ENCODE results near the gene VPS41. TPM values are rescaled to one million over a fixed set of nuclear protein-coding genes. Genes with fewer than 3 reads are reported as not detected.

VPS41 gene
- total and polyA plus RNA-seq, 10 of the 15 experiments (the other 5 are each of a cell fraction or from before 2014, with no cell fraction given): 15.3 to 63.2 (median 47.0) TPM

- WGBS (ENCODE audit: insufficient coverage, insufficient replicate concordance, low lambda C conversion rate, missing lambda C conversion rate): 96% methylated on average over 1 of the region's 1 CpG
- no peaks in the 10 kb centered on the region; a peak in 1 of 4 replicates for H3K36me3 ChIP-seq (ENCODE audit: control insufficient read depth in 2 of 2, insufficient read depth in 2 of 2, low read length in 1 of 2)
These were observed 25.3 kb downstream of the VPS41 start for GRCh38 chr7:38883706-38884105.

GRCh38 chr7:38881947-38882684 is 26.9 kb downstream of the VPS41 start:
- FAIRE-seq (no peak), DNase-seq (ENCODE audit: low read depth, low spot score) (no peak), ATAC-seq (no peak)
- TF ChIP-seq CBX5 (IDR thresholded peaks at IDR 0.05; ENCODE audit: low read depth) (no peak), RUNX3 (IDR thresholded peaks at IDR 0.05; ENCODE audit: low read length) (0 out of 2 replicates have a peak, but pooled peaks have one; percentile 6)
- Histone ChIP-seq H3K36me3 (ENCODE audit: control insufficient read depth in 2 of 2, insufficient read depth in 2 of 2, low read length in 1 of 2) (no peaks in the 10 kb centered on the region; a peak in 1 of 4 replicates), H3K9ac (ENCODE audit: control insufficient read depth, insufficient read depth, low read length) (no peak overlapping the region), H2AFZ (ENCODE audit: control insufficient read depth, low read depth, low read length) (no peak overlapping the region), H3K79me2 (ENCODE audit: control insufficient read depth, insufficient read depth, low read length) (peaks cover 6% of the 10 kb centered on the region), H3K9me3 (replicated peaks; ENCODE audit: control insufficient read depth, insufficient read depth, low read length) (no peaks in the 10 kb centered on the region; the same call in 1 of the 3 replicates), H3K4me1 (ENCODE audit: control insufficient read depth, insufficient read depth, low read length) (peaks cover 6% of the 10 kb centered on the region), H3K4me2 (ENCODE audit: control insufficient read depth, insufficient read depth) (no peak overlapping the region), H3K27me3 (replicated peaks in 1 of 2; ENCODE audit: control insufficient read depth in 2 of 2, insufficient read depth in 2 of 2, low read length in 1 of 2) (no peaks in the 10 kb centered on the region), H4K20me1 (ENCODE audit: control insufficient read depth, insufficient read depth) (no peaks in the 10 kb centered on the region), H3K4me3 (no peak overlapping the region), H3K27ac (ENCODE audit: control insufficient read depth, insufficient read depth) (no peak overlapping the region)
- ChIA-PET POLR2A (no interaction called here), RAD21 (ENCODE audit: unreplicated experiment) (interaction anchor here (1.2 kb wide), 1 partner anchor 57 kb away, joined by 3 read pairs; no protein-coding TSS in a partner anchor), SMC1A (ENCODE audit: uncharacterized antibody, unreplicated experiment) (interaction anchor here (0.5 to 1.3 kb wide), 3 partner anchors 10 to 239 kb away, joined by 3 read pairs; no protein-coding TSS in a partner anchor), CTCF (interaction anchor here (2.2 kb wide), 1 partner anchor 18 kb away, joined by 7 read pairs; no protein-coding TSS in a partner anchor)
- in situ Hi-C loops (cut with MboI): no loop called here
- WGBS (ENCODE audit: insufficient coverage, insufficient replicate concordance, low lambda C conversion rate, missing lambda C conversion rate): 50% methylated on average over 2 of the region's 2 CpGs
- BruUV-seq (replicated peaks): no TSS peak
- intact Hi-C loops (cut with micrococcal nuclease; ENCODE audit: unreplicated experiment): no loop called here

More at GRCh38 chr7:38883706-38884105, 25.3 kb downstream of the VPS41 start:
- intact Hi-C loops (cut with micrococcal nuclease; ENCODE audit: unreplicated experiment) (no loop called here), in situ Hi-C loops (cut with MboI) (no loop called here)
- CTCF ChIA-PET: no interaction called here
- DNase-seq (ENCODE audit: low read depth, low spot score) (no peak), ATAC-seq (no peak), FAIRE-seq (no peak)
- SMC1A ChIA-PET (ENCODE audit: uncharacterized antibody, unreplicated experiment): no interaction called here
- Histone ChIP-seq H3K27ac (ENCODE audit: control insufficient read depth, insufficient read depth) (no peak overlapping the region), H3K4me2 (ENCODE audit: control insufficient read depth, insufficient read depth) (no peak overlapping the region), H3K27me3 (replicated peaks in 1 of 2; ENCODE audit: control insufficient read depth in 2 of 2, insufficient read depth in 2 of 2, low read length in 1 of 2) (no peaks in the 10 kb centered on the region), H2AFZ (ENCODE audit: control insufficient read depth, low read depth, low read length) (no peak overlapping the region), H3K9me3 (replicated peaks; ENCODE audit: control insufficient read depth, insufficient read depth, low read length) (no peaks in the 10 kb centered on the region; the same call in 1 of the 3 replicates), H3K79me2 (ENCODE audit: control insufficient read depth, insufficient read depth, low read length) (peaks cover 3% of the 10 kb centered on the region), H3K4me3 (no peak overlapping the region), H3K4me1 (ENCODE audit: control insufficient read depth, insufficient read depth, low read length) (peaks cover 6% of the 10 kb centered on the region), H3K9ac (ENCODE audit: control insufficient read depth, insufficient read depth, low read length) (no peak overlapping the region), H4K20me1 (ENCODE audit: control insufficient read depth, insufficient read depth) (no peaks in the 10 kb centered on the region)
- POLR2A ChIA-PET: no interaction called here
- no TSS peak for BruUV-seq (replicated peaks)
- RAD21 ChIA-PET (ENCODE audit: unreplicated experiment): no interaction called here
- no peak for TF ChIP-seq SUPT20H (IDR thresholded peaks at IDR 0.05; ENCODE audit: borderline replicate concordance, control insufficient read depth, low read depth, low read length)
- no peak for TF ChIP-seq SREBF1 (IDR thresholded peaks at IDR 0.05; ENCODE audit: low read length)
